NCI-H748 (cell line): ENCODE measurements around the gene PAPSS1.
"Not testable (repeated sequence)": the region's sequence is repeated elsewhere in the genome, so short reads cannot be mapped to it uniquely, and the experiment has no call there.

Experiments
- DNase-seq: peaks from one replicate; lab custom pipeline; 2025; ENCODE audit not compliant: unreplicated experiment; lab: John Stamatoyannopoulos, UW

The PAPSS1 gene

GRCh38 chr4:107691378-107691777 is 28.7 kb downstream of the PAPSS1 start:
- DNase-seq, result no peak

GRCh38 chr4:107689912-107690587 is 30.0 kb downstream of the PAPSS1 start:
- DNase-seq, result no peak

GRCh38 chr4:107688421-107688820 is 31.6 kb downstream of the PAPSS1 start:
- no peak for DNase-seq

- no peak for DNase-seq
These were observed 34.3 kb downstream of the PAPSS1 start for GRCh38 chr4:107685740-107686139.

- DNase-seq, result no peak
These were observed 36.2 kb downstream of the PAPSS1 start for GRCh38 chr4:107683873-107684272.

- no peak for DNase-seq
These were observed 37.7 kb downstream of the PAPSS1 start for GRCh38 chr4:107682306-107682705.

- DNase-seq, result no peak
These were observed 51.0 kb downstream of the PAPSS1 start for GRCh38 chr4:107669068-107669467.

GRCh38 chr4:107666134-107666533 is 53.9 kb downstream of the PAPSS1 start:
- DNase-seq, result no peak

- no peak for DNase-seq
These were observed 55.0 kb downstream of the PAPSS1 start for GRCh38 chr4:107665001-107665400.

GRCh38 chr4:107658400-107659336 is 61.4 kb downstream of the PAPSS1 start:
- DNase-seq, result no peak

GRCh38 chr4:107655289-107655688 is 64.7 kb downstream of the PAPSS1 start:
- no peak for DNase-seq

- peak; percentile 85 for DNase-seq
These were observed 65.3 kb downstream of the PAPSS1 start for GRCh38 chr4:107654694-107655093.

- DNase-seq, result not testable (repeated sequence)
These were observed 68.6 kb downstream of the PAPSS1 start for GRCh38 chr4:107651408-107651807.

GRCh38 chr4:107650251-107650650 is 69.8 kb downstream of the PAPSS1 start:
- no peak for DNase-seq

GRCh38 chr4:107648178-107648991 is 71.6 kb downstream of the PAPSS1 start:
- DNase-seq, result no peak

- DNase-seq, result no peak
These were observed 72.4 kb downstream of the PAPSS1 start for GRCh38 chr4:107647591-107647990.

- no peak for DNase-seq
These were observed 74.4 kb downstream of the PAPSS1 start for GRCh38 chr4:107645604-107646003.

GRCh38 chr4:107643021-107643420 is 77.0 kb downstream of the PAPSS1 start:
- no peak for DNase-seq

- DNase-seq, result no peak
These were observed 79.2 kb downstream of the PAPSS1 start for GRCh38 chr4:107640878-107641277.

- DNase-seq, result no peak
These were observed 79.8 kb downstream of the PAPSS1 start for GRCh38 chr4:107640197-107640596.

GRCh38 chr4:107635735-107636134 is 84.3 kb downstream of the PAPSS1 start:
- DNase-seq, result no peak
